GM10248 (cell line): Measurements from ENCODE around the gene PAM.

Experiments used
- CTCF ChIA-PET: fragments of 300-600 bp; sonication (Branson Sonifier 250); formaldehyde crosslinking; extraction: SDS; loops from one replicate; lab custom pipeline; 2021; ENCODE audit warnings: antibody characterized with exemption; lab: Yijun Ruan, JAX
- POLR2A ChIA-PET: fragments of 350-650 bp; sonication (Branson Sonifier 250); formaldehyde crosslinking; extraction: SDS; loops from one replicate; lab custom pipeline; 2020; ENCODE audit warnings: antibody characterized with exemption; lab: Yijun Ruan, JAX
- DNase-seq: peaks from one replicate; pipeline ENCODE4 v3.0.0; 2012; ENCODE audit errors: extremely low spot score
- CTCF ChIP-seq: IDR thresholded peaks from 2 replicates; pipeline ENCODE4 v1.5.1; 2012; ENCODE audit warnings: mild to moderate bottlenecking, low read depth; ENCODE audit errors: extremely low read depth, missing control alignments, control extremely low read depth

PAM gene

GRCh38 chr5:102781359-102781758 lies 26.3 kb downstream of the PAM start:
- POLR2A ChIA-PET, result no interaction called here
- DNase-seq, result no peak
- CTCF ChIA-PET, result interaction anchor here (0.9 to 3.4 kb wide), 23 partner anchors 9 to 358 kb away, joined by 3 to 37 read pairs (median 4); partner anchors contain the start of gene PAM
- no peak for TF ChIP-seq CTCF

GRCh38 chr5:102781786-102782185 lies 26.7 kb downstream of the PAM start:
- no peak for TF ChIP-seq CTCF
- DNase-seq, result no peak
- CTCF ChIA-PET, result interaction anchor here (1.0 to 3.4 kb wide), 19 partner anchors 9 to 258 kb away, joined by 3 to 37 read pairs (median 4); partner anchors contain the start of gene PAM
- POLR2A ChIA-PET, result no interaction called here

- no peak for DNase-seq
- POLR2A ChIA-PET, result no interaction called here
- CTCF ChIA-PET, result interaction anchor here (1.0 to 3.4 kb wide), 16 partner anchors 8 to 258 kb away, joined by 3 to 37 read pairs (median 4); partner anchors contain the start of gene PAM
- TF ChIP-seq CTCF, result no peak
Measured at GRCh38 chr5:102782217-102782872, 27.2 kb downstream of the PAM start.

GRCh38 chr5:102787134-102787533 lies 32.0 kb downstream of the PAM start:
- ChIA-PET POLR2A (no interaction called here), CTCF (interaction anchor here (0.8 to 1.9 kb wide), 4 partner anchors 14 to 352 kb away, joined by 3 to 7 read pairs (median 3); no protein-coding TSS in a partner anchor)
- no peak for DNase-seq
- no peak for TF ChIP-seq CTCF

GRCh38 chr5:102788788-102789187 lies 33.7 kb downstream of the PAM start:
- CTCF ChIA-PET, result interaction anchor here (4.1 kb wide), 1 partner anchor 8 kb away, joined by 25 read pairs; no protein-coding TSS in a partner anchor
- TF ChIP-seq CTCF, result no peak
- DNase-seq, result no peak
- POLR2A ChIA-PET, result no interaction called here

- CTCF ChIA-PET, result interaction anchor here (1.2 to 4.1 kb wide), 5 partner anchors 8 to 183 kb away, joined by 3 to 25 read pairs (median 3); no protein-coding TSS in a partner anchor
- DNase-seq, result no peak
- POLR2A ChIA-PET, result no interaction called here
- no peak for TF ChIP-seq CTCF
Measured at GRCh38 chr5:102789469-102789868, 34.4 kb downstream of the PAM start.
